ENCODE data around the gene SNAI1.

- TF ChIP-seq CTCF (conservative IDR thresholded peaks at IDR 0.05 in 1 of 2, IDR thresholded peaks at IDR 0.05 in 1 of 2; ENCODE audit: low read depth in 1 of 2, low read length in 2 of 2) (no peak), EZH2 (IDR thresholded peaks at IDR 0.05; ENCODE audit: low read length, missing control alignments) (no peak)
Measured at GRCh38 chr20:49935746-49936152, 47.0 kb upstream of the SNAI1 start.
